NCI-H2196 treated with DMSO at 0.1 percent for 48 hours (cell line): Measurements from ENCODE around the gene CNOT11.
"Not testable (repeated sequence)": the region's sequence is repeated elsewhere in the genome, so short reads cannot be mapped to it uniquely, and the experiment has no call there.

Experiments used
- DNase-seq: peaks from one replicate; lab custom pipeline; 2025; ENCODE audit not compliant: unreplicated experiment; lab: John Stamatoyannopoulos, UW

Gene CNOT11

DNA sequence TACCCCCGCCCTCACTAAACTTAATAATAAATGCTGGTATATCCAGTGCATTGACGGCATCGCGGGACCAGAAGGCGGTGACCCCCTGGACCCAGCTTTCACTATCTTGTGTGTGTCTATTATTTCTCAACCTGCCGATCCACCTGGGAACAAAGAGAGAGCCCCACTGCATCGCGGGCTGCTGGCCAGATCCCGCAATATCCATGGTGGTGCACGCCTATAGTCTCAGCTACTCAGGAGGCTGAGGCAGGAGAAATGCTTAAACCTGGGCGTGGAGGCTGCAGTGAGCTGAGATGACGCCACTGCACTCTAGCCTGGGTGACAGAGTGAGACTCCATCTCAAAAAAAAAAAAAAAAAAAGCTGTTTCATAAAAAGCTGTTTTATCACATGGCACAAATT is 7.8 kb upstream of the CNOT11 start:
- not testable (repeated sequence) for DNase-seq

DNA sequence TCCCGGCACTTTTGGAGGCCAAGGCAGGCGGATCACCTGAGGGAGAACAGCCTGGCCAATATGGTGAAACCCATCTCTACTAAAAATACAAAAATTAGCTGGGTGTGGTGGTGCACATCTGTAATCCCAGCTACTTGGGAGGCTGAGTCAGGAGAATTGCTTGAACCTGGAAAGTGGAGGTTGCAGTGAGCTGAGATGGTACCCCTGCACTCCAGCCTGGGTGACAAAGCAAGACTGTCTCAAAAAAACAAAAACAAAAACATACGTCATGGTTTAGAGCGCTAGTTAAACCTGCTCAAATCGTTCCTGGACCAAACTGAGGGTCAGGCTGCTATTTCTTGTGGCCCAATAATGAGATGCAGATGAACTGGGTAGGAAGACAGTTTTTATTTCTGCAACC is 7.2 kb upstream of the CNOT11 start:
- DNase-seq, result not testable (repeated sequence)

GRCh38 chr2:101248756-101249155 is 3.9 kb upstream of the CNOT11 start:
- DNase-seq, result not testable (repeated sequence)

DNA sequence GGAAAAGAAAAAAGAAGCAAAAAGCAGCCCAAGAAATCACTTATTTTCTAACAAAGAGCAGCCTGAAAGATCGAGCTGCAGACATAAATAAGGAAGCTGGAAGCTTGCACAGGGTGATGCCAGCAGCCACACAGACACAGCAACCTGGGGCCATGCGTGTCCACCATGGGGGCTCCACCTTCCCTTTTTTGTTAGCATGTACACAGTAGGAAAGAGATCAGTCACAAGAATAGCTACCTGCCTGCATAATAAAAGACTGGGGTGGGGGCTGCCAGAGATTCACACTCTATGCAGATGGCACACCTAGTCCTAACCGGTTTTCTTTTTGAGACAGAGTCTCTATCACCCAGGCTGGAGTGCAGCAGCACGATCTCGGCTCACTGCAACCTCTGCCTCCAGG is 2.9 kb upstream of the CNOT11 start:
- DNase-seq, result no peak

DNA sequence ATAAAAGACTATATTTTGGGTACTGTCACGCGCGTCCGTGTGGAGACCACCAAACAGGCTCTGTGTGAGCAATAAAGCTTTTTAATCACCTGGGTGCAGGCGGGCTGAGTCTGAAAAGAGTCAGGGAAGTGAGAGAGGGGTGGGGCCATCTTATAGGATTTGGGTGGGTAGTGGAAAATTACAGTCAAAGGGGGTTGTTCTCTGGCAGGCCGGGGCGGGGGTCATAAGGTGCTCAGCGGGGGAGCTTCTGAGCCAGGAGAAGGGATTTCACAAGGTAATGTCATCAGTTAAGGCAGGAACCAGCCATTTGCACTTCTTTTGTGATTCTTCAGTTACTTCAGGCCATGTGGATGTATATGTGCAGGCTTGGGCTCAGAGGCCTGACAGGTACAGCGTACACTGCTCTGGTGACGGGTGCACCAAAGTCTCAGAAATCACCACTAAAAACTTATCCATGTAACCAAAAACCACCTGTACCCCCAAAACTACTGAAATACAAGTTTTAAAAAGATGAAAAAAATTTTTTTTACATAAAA is 1.4 kb upstream of the CNOT11 start:
- DNase-seq, result not testable (repeated sequence)

GRCh38 chr2:101251844-101252407 is 760 bp upstream of the CNOT11 start:
- peak; percentile 42 for DNase-seq

- DNase-seq, result no peak
These were observed 472 bp downstream of the CNOT11 start for GRCh38 chr2:101253013-101253702.

GRCh38 chr2:101253703-101254450 is 1.2 kb downstream of the CNOT11 start:
- DNase-seq, result no peak

DNA sequence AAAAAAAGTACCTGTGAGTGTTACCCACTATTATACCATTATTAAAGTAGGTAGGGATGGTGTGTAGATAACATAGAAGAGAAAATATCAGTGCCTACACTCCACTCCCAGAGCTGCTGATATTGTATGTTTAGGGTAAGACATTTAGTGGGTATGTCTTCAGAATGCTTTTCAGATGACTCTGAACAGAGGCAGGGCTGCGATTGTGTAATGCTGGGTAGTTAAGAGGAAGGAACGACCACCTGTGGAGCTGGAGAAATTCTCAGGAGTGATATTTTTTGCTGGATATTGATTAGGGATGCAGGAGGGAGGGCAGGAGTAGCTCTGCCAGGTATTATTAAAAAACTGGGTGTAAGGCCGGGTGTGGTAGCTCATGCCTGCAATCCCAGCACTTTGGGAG is 2.8 kb downstream of the CNOT11 start:
- no peak for DNase-seq

GRCh38 chr2:101256316-101256715 is 3.6 kb downstream of the CNOT11 start:
- DNase-seq, result no peak

- DNase-seq, result no peak
These were observed 6.1 kb downstream of the CNOT11 start for GRCh38 chr2:101258804-101259203.

- DNase-seq, result no peak
These were observed 9.5 kb downstream of the CNOT11 start for GRCh38 chr2:101262142-101262541.

DNA sequence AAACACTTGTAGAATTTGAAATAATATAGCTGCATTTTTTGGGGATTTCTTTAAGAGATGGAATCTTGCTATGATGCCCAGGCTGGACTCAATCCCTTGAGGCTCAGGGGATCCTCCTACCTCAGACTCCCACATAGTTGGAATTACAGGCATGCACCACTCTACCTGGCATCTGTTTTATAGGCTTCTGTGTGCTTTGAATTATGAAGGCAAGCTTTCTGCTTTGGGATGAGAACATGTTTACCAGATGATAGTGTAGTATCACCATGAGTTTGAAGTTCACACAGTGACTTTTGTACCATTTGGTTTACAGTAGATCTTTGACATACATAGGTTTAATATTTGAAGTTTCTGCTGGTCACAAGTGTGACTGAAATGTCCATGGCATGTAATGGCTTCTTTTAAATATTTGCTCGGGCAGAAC is 10.7 kb downstream of the CNOT11 start:
- no peak for DNase-seq

DNA sequence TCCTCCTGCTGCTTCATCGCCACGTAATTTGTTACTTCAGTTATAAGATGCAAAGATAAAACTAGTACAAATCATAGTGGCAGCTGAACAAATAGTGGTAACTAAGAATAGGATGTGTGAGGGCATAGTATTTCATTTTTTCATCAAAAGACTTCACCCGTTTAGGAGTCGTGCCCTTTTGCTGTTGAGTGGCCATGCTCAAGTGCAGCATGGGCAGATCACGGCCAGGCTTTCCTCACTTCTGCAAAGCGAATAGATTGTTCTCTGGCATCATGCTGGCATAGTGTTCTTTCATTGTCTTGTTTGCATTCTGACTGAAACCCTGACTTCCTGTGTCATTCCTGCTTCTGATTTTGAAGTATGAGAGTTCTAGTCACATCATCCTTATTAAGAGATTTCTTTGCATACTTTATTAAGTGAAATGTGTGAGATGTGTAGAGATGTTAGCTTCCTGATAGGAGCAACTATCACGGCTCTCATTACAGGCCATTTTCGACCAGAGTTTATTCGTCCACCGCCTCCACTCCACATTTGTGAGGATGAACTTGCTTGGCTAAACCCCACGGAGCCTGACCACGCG is 11.8 kb downstream of the CNOT11 start:
- DNase-seq, result peak; percentile 9

DNA sequence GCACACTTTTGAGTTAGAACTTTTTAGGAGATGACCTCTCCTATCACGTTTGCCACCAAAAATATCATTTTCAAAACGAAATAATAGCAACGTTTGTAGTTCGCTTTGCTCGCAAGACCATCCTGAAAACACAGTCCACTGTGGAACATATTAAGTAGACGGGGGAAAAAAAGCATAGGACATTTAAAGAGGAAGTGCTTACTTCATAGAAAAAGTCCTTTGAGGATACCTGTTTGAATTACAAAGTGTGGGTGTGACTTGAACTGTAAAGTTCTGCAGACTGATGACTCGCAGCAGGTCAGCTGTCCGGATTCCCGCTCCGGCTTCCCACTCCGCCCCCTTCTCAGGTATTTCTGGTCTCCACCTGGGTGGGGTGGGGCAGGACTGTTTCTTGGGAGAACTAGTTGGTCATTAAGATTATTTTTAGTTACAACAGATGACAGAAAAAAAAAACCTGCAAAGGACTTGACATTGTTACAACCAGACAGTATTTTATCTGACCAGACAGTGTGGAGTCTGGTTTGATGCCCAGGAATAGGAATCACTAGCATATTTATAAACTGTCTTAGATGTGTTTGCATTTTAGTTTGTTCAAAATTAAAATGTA is 13.3 kb downstream of the CNOT11 start:
- DNase-seq, result no peak

- no peak for DNase-seq
These were observed 15.3 kb downstream of the CNOT11 start for GRCh38 chr2:101267671-101268656.

DNA sequence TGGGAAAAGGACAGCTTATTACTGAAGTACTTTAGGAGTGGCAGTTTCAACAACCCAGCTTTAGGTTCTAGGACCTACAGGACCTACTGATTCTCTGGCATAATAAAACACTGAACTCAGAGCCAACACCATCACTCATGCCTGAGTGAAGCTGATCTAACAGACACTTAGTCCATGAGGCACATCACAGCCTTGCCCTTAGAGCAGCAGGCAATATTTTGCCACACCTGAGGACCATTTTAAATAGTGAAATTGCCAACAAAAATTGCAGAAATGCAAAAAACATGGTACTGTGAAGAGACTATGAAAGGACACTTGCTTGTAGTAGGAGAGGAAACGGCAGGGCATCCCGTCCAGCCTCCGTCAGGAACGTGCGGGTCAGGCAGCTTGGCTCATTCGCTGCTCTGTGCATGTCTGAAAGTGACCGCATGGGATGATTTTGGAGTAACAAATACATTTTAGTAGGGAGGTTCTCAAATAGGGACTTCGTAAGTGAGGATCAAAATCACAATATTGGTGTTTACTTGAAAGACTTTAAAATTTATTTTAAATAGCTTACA is 18.1 kb downstream of the CNOT11 start:
- no peak for DNase-seq

- no peak for DNase-seq
These were observed 19.5 kb downstream of the CNOT11 start for GRCh38 chr2:101272045-101272784.

- no peak for DNase-seq
These were observed 20.4 kb downstream of the CNOT11 start for GRCh38 chr2:101273056-101273455.
